GM21526 (cell line): ENCODE measurements around the gene CDO1.
A peak's percentile ranks its signal among the peaks of the same experiment; 100 is the strongest.

Source experiments
- ATAC-seq: cut with Tn5 transposase; IDR thresholded peaks from one replicate; pipeline ENCODE4 v1.9.1; 2021; ENCODE audit warnings: moderate library complexity; ENCODE audit not compliant: unreplicated experiment, low FRiP score

CDO1 gene

DNA sequence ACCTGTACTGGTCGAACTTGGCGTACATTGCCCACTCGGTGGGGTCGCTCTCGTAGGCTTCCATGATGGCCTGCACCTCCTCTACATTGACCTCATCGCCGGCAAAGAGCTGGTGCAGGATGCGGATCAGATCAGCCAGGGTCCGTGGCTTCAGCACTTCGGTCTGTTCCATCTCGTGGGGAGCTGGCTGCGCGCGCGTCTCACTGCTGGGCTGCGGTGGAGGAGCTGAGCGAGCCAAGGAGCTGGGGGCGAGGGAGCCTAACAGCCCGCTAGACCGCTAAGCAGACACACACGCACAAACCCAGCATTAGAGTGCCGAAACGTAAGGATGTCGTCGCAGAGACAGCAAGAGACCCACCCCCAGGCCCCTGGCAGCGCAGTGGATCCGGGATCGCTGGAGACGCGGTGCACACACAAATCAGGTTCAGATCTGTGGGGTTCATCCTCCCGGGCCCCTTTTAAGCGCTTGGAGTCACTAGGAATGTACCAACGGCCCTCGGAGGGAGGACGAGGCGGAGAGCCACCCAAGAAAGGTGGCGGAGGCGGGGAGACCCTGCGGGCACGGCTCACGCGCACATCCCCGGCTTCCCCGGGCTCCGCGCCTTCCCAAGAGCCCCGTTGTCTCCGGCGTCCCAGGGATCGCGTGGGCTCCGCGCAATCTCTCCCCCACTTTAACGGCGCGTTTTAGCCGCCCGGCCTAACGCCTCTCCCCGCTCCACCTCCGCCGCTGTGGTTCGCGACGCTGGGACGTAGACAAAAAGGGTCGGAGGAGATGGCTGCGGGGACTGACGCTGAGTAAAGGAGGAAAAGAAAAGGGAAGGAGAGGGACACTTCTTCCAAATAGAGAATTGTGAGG lies at the start of gene CDO1:
Gene CDO1, minus strand, starts transcription at position 434 of the 856 bp plus-strand sequence. Its CDS starts 262 bp downstream, at position 172.
- ATAC-seq = no peak

DNA sequence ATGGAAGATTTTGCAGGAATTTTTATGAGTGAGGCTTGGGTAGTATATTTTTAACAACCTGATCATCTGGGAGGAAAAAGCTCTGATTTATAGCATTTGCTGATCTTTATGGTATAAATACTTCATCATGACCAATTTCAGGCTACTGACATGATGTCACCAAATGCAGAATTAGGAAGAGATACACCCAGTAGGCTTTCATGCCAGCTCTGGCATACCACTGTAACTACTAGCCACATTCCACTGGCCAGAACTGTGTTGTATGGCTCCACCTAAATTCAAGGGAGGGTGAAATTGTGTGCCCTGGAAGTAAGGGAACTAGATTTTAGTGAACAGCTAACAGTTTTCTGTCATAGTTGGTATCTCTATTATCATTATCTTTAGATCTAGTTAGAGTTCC lies 42.9 kb upstream of the CDO1 start:
- no peak for ATAC-seq

DNA sequence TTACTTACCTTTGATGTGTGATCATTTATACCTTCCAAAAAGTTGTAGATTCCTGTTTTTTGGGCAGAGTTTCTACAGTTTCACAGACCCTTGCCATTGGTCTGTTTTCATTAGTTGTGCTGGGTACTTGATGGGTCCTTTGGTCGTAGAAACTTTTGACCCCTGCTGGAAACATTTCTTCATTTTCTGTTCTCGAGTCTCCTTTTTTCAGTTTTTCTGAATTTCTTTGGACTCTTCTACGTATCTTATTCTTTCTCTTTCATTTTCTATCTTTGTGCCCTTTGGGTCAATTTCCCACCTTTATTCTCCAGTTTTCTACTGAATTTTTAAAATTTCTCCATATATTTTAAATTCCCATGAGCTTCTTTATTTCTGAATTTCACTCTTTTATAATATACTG lies 41.9 kb upstream of the CDO1 start:
- ATAC-seq = no peak

- ATAC-seq = no peak
These were observed 41.3 kb upstream of the CDO1 start for GRCh38 chr5:115857626-115858349.

DNA sequence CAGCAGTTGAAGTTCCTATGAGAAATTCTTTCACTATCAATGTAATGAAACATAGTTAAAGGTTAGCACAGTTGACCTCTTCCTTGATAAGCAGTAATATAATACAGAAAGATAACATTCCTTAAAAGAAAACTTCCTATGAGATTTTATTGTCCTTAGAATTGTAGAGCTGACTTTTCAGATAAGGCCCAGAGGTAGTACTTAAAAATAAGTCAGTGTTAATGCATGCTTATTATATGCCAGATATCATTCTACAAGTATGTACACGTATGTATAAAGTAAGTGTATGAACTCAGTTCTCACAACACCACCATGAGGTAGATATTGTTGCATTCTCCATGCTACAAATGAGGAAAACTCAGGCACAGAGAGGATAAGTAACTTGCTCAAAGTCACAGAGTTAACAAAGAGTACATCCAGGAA lies 40.6 kb upstream of the CDO1 start:
- no peak for ATAC-seq

DNA sequence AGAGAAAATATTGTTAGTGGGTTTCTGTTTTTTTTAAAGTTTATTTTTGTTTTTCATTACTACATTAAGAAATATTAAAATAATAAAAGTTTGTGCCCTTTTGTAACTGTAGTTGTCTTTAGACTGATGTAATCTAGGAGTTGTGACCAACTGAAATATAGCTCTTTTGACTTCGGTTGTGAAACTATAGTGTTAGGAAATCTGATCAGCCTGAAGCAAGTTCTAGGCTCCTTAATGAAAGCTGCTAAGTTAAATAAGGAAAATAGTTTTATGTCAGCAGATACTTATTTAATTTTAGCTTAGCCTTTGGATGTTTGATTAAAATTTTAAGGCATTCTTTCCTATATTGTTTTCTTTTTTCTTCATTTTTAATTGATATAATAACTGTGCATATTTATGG lies 39.5 kb upstream of the CDO1 start:
- ATAC-seq = no peak

DNA sequence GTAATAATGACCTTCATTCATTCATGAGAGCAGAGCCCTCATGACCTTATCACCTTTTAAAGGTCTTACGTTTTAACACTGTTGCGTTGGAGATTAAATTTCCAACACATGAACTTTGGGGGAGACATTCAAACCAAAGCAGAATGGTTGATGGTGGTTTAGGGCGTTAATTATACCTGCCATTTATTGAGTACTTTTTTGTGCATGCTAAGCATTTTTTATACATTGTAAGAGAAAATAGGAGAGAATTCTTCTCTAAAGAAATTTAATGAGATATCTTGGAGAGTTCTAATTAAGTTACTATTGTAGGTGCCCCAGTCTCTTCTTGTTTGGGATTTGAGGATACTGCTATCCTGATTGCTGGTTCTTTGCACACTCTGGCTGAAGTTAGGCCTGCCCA lies 37.7 kb upstream of the CDO1 start:
- ATAC-seq = no peak

- no peak for ATAC-seq
These were observed 34.4 kb upstream of the CDO1 start for GRCh38 chr5:115850744-115851416.

DNA sequence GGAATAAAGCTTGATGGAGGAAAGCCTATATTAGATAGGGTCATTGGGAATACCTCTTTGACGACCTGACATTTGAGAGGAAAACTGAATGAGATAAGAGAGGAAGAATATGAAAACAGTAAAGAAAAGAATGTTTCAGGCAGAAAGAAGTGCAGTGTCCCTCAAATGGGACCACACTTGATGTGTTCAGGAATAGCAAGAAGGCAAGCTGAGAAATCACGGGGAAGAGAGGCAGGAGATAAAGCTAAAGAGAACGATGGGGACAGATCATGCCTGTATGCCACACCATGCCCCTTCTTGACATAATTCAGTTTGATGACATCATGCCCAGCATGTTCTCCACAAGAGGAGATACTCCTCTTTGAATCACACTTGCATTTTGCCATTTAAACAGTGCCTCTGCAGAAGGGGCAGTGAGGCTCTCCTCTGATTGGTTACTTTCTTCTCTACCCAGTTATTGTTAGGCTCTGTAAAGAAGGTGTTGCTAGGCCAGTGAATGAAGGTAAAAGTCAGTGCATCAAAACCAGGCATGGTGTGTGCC lies 32.9 kb upstream of the CDO1 start:
- no peak for ATAC-seq

GRCh38 chr5:115847290-115847689 lies 30.8 kb upstream of the CDO1 start:
- no peak for ATAC-seq

DNA sequence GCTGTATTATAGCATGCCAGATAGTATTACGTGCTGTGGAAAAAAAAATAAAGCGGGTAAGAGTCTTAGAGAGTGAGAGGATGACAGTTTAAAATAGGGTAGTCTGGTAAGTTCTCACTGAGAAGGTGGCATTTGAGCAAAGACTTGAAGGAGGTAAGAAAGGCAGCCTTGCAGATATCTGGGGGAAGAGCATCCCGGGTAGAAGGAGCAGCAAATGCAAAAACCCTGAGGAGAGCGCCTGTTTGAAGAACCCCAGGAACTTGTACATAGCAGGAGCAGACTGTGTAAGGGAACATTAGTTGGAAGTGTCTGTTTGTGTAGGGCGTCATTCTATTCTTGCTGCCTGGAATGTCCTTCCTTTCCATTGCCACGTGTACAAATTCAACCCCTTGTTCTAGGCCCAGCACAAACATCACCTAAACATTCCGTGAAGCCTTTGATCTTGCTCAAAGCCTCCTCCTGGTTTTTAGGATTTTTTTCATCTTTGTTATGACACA lies 27.9 kb upstream of the CDO1 start:
- ATAC-seq = no peak

- ATAC-seq = no peak
These were observed 27.1 kb upstream of the CDO1 start for GRCh38 chr5:115843444-115844130.

DNA sequence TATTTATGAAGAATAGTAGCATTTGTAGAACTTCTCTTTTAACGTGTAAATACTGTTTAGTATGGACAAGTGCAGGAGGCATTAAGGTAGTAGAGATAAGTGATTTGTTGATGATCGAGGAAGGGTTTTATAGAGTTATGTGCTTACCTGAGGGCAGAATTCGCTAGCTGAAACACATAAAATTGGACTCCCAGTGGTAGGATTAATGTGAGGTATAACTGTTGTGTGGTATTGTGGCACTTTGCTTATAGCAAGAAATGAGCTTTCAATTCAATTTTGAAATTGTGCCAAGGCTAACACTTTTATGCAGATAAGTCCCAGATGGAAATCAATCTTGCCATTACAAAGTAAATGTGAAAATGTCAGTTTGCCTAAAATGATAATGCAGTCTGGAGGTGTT lies 26.5 kb upstream of the CDO1 start:
- ATAC-seq = no peak

DNA sequence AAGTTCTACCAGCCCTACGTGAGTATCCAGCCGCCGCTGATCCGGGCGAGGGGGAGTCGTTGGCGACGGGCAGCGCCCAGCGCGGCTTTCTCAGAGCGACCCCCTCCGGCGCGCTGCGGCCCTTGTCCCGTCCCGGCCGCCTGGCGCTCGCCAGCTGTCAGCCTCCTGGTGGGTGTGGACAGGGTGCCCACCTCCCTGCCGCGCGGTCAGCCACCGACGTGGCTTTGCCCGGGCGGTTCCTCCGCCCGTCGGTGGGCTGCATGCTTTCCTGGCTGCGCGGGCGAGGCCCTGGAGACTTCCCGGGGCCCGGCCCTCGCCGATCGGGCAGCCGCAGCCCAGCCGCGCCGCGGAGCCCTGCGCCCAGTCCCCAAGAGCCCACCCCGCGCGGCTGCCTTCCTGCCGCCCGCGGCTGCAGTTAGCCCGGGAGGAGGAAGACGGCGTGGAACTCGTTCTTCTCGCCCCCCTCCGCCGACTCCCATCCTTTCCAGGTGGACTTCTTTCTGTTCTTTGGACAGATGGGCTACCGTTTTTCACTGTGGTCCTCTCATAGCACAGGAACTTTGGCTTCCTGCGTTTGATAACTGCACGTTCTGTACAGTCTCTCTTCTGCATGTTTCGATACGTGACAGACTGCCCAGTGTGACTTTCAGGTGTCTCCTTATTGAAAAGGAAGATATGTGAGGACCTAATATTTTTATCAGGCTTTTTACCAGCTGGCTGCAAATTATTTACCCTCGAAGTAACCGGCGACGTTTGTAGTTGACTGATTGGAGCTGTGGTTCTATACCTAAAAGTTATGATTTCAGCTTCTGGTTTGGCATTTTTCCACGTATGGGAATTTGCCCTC lies 25.9 kb upstream of the CDO1 start:
- peak; percentile 37 for ATAC-seq

- ATAC-seq = peak; percentile 85
These were observed 25.1 kb upstream of the CDO1 start, which contains the start of the genes AP3S1 and ATG12 for GRCh38 chr5:115841382-115842088. Gene AP3S1, plus strand, starts transcription at chr5:115841935. Its CDS starts 103 bp downstream, at chr5:115842038. Gene ATG12, minus strand, starts transcription at chr5:115841565. Its CDS starts 13 bp downstream, at chr5:115841552.

- no peak for ATAC-seq
These were observed 24.4 kb upstream of the CDO1 start for GRCh38 chr5:115840873-115841272.

GRCh38 chr5:115838885-115839518 lies 22.5 kb upstream of the CDO1 start:
- peak; percentile 22 for ATAC-seq

DNA sequence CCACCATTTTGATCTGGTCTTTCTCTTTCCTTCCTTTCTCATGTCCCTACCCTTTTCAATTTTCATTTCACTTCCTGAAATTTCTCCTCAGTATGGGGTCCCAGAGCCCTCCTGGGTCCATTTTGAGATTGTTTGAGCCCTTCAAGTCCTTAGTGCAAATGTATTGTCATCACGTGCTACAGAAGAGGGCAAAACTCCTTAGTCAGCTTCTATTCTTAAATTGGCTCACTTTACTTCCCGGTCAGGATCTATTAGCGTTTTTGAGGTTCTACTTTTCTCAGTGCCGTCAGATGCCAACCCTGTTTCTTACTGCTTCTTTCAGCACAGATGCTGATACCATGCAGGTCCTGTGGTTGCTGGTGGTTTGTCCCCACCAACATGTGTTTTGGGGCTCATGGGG lies 19.0 kb upstream of the CDO1 start:
- no peak for ATAC-seq
